H1 (cell line): ENCODE results near the gene WDR59.

Source experiments
- BRCA1 ChIP-seq: IDR thresholded peaks from 2 replicates; pipeline ENCODE4 v1.6.1; 2012; ENCODE audit warnings: low read depth, low read length, improper control_type of control experiment
- CREB1 ChIP-seq: IDR thresholded peaks from 2 replicates; pipeline ENCODE4 v1.6.1; 2012; ENCODE audit warnings: inconsistent platforms
- CTCF ChIP-seq, 3 experiments: IDR thresholded peaks; 1 replicate in 2 of 3; 2 replicates in 1 of 3; pipeline versions ENCODE4 v1.5.1 to v1.6.1; 2011; ENCODE audit warnings: low read length in 3 of 3, mild to moderate bottlenecking in 3 of 3, inconsistent platforms in 2 of 3, low read depth in 1 of 3, moderate library complexity in 1 of 3; ENCODE audit not compliant: insufficient read depth in 1 of 3; ENCODE audit errors: control extremely low read depth in 1 of 3
- EGR1 ChIP-seq: IDR thresholded peaks from 2 replicates; pipeline ENCODE4 v1.6.1; 2011; ENCODE audit warnings: low read depth, low read length, borderline replicate concordance
- EP300 ChIP-seq, 2 experiments: IDR thresholded peaks; 1 replicate in 1 of 2; 2 replicates in 1 of 2; pipeline ENCODE4 v1.6.1; 2011 to 2012; ENCODE audit warnings: low read depth in 2 of 2, low read length in 2 of 2, mild to moderate bottlenecking in 2 of 2, borderline replicate concordance in 1 of 2, inconsistent platforms in 1 of 2, moderate library complexity in 1 of 2
- EZH2 ChIP-seq: fragments of 200-600 bp; sonication (generic); IDR thresholded peaks from 2 replicates; pipeline ENCODE4 v1.7.1; 2012; ENCODE audit warnings: low read depth, mild to moderate bottlenecking, moderate library complexity, low read length, inconsistent platforms; ENCODE audit not compliant: severe bottlenecking
- POLR2A ChIP-seq, 2 experiments: IDR thresholded peaks; 1 replicate in 1 of 2; 2 replicates in 1 of 2; pipeline ENCODE4 v1.6.1; 2011; ENCODE audit warnings: low read depth in 2 of 2, low read length in 2 of 2, mild to moderate bottlenecking in 2 of 2; ENCODE audit errors: control extremely low read depth in 1 of 2
- YY1 ChIP-seq: IDR thresholded peaks from 2 replicates; pipeline ENCODE4 v1.6.1; 2011; ENCODE audit warnings: low read depth, mild to moderate bottlenecking, low read length

DNA sequence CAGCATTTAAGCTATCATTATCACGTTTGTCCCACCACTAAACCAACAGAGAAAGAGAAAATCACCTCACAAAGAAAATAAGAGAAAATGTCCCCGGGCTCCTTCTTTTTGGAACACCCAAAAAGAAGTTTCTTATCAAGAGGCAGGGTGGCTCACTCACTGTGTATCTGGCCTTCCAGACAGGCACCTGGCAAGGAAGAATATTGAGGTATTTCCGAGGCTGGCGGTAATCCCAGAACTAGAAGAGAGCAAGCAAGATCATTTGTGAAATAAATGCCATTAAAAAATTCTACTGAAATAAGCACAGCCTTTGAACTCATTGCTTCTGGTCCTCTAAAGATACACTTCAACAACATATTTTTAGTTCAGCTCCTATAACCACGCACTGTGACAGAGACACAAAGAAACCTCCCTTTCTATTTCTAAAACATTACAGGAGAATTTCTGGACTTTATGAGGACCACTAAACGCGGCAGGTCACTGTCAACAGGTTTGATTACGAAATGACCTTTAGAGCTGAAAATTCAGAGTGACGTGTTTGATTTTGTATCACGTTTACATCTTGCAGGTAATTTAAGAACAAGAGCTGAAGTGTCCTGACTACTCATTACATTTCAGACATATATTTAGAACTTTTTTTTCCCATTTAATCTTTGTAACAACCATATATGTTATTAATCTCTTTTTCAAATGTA lies 61.0 kb downstream of the WDR59 start:
- TF ChIP-seq EP300 (IDR thresholded peaks at IDR 0.05; ENCODE audit: borderline replicate concordance in 1 of 2, low read depth in 2 of 2, low read length in 2 of 2): no peak
- no peak for TF ChIP-seq CTCF (IDR thresholded peaks at IDR 0.05; ENCODE audit: control extremely low read depth in 1 of 3, insufficient read depth in 1 of 3, low read depth in 1 of 3, low read length in 3 of 3)
- TF ChIP-seq EZH2: no peak
- TF ChIP-seq POLR2A (IDR thresholded peaks at IDR 0.05; ENCODE audit: control extremely low read depth in 1 of 2, low read depth in 2 of 2, low read length in 2 of 2): no peak
- TF ChIP-seq EGR1: no peak
- no peak for TF ChIP-seq YY1
- TF ChIP-seq BRCA1: no peak
- no peak for TF ChIP-seq CREB1
